ENCODE data around the gene NEAT1. TPM values are rescaled to one million over a fixed set of nuclear protein-coding genes. Genes with fewer than 3 reads are reported as not detected.
A peak's percentile ranks its signal among the peaks of the same experiment; 100 is the strongest.

The NEAT1 gene
- polyA plus RNA-seq, 3 donors: 0.90 to 293 (median 1.3) TPM

GRCh38 chr11:65379698-65380459 is 42.7 kb upstream of the NEAT1 start:
- no peak for DNase-seq
- Histone ChIP-seq H3K4me3 (replicated peaks in 1 of 3; ENCODE audit: low read depth in 2 of 3, low read length in 3 of 3) (no peak overlapping the region), H3K9me3 (replicated peaks in 1 of 2; ENCODE audit: control insufficient read depth in 1 of 2, insufficient read depth in 1 of 2, low read length in 2 of 2) (no peaks in the 10 kb centered on the region), H3K27ac (ENCODE audit: low read depth in 1 of 2, low read length in 2 of 2) (no peak overlapping the region), H2AFZ (ENCODE audit: insufficient read depth, low read depth, low read length, poor library complexity, severe bottlenecking) (no peak overlapping the region), H3K9ac (ENCODE audit: insufficient read depth, low read length, poor library complexity, severe bottlenecking) (no peak overlapping the region), H3K36me3 (replicated peaks in 1 of 2; ENCODE audit: control insufficient read depth in 1 of 2, insufficient read depth in 2 of 2, low read length in 2 of 2) (no peaks in the 10 kb centered on the region), H3K4me2 (replicated peaks; ENCODE audit: extremely low read depth, low read length, poor library complexity, severe bottlenecking) (no peak overlapping the region), H4K20me1 (ENCODE audit: insufficient read depth, low read length) (no peaks in the 10 kb centered on the region), H3K4me1 (ENCODE audit: control insufficient read depth in 1 of 2, insufficient read depth in 2 of 2, low read length in 2 of 2) (peaks cover 41 to 57% of the 10 kb centered on the region in 2 donors), H3K27me3 (ENCODE audit: control insufficient read depth in 2 of 2, insufficient read depth in 2 of 2, low read length in 2 of 2) (no peaks in the 10 kb centered on the region), H3K79me2 (ENCODE audit: insufficient read depth, low read length) (peaks cover 14% of the 10 kb centered on the region)
- Mint-ChIP-seq H3K27me3 (ENCODE audit: low read depth in 3 of 3) (peaks cover 0 to 2% (median 2%) of the 10 kb centered on the region in 3 donors), H3K9me3 (peaks cover 0 to 3% (median 0%) of the 10 kb centered on the region in 7 donors), H3K4me3 (no peak overlapping the region), H3K4me1 (peaks cover 40% of the 10 kb centered on the region), H3K27ac (peak overlapping the region in 1 of 7 donors; percentile 19), H3K36me3 (peaks cover 3 to 5% of the 10 kb centered on the region in 2 donors)
- TF ChIP-seq, protein P1, sequence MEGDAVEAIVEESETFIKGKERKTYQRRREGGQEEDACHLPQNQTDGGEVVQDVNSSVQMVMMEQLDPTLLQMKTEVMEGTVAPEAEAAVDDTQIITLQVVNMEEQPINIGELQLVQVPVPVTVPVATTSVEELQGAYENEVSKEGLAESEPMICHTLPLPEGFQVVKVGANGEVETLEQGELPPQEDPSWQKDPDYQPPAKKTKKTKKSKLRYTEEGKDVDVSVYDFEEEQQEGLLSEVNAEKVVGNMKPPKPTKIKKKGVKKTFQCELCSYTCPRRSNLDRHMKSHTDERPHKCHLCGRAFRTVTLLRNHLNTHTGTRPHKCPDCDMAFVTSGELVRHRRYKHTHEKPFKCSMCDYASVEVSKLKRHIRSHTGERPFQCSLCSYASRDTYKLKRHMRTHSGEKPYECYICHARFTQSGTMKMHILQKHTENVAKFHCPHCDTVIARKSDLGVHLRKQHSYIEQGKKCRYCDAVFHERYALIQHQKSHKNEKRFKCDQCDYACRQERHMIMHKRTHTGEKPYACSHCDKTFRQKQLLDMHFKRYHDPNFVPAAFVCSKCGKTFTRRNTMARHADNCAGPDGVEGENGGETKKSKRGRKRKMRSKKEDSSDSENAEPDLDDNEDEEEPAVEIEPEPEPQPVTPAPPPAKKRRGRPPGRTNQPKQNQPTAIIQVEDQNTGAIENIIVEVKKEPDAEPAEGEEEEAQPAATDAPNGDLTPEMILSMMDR (IDR thresholded peaks at IDR 0.05): no peak
- WGBS (ENCODE audit: insufficient coverage): 83% methylated on average over 6 of the region's 13 CpGs
- intact Hi-C loops (cut with micrococcal nuclease): loop anchor here in 1 of 2 donors (5.0 kb wide), 2 partner anchors 37 to 127 kb away; no protein-coding TSS in a partner anchor

- Histone ChIP-seq H3K36me3 (replicated peaks in 1 of 2; ENCODE audit: control insufficient read depth in 1 of 2, insufficient read depth in 2 of 2, low read length in 2 of 2) (no peaks in the 10 kb centered on the region), H3K79me2 (ENCODE audit: insufficient read depth, low read length) (peaks cover 14% of the 10 kb centered on the region), H3K4me2 (replicated peaks; ENCODE audit: extremely low read depth, low read length, poor library complexity, severe bottlenecking) (no peak overlapping the region), H3K9ac (ENCODE audit: insufficient read depth, low read length, poor library complexity, severe bottlenecking) (no peak overlapping the region), H3K9me3 (replicated peaks in 1 of 2; ENCODE audit: control insufficient read depth in 1 of 2, insufficient read depth in 1 of 2, low read length in 2 of 2) (no peaks in the 10 kb centered on the region), H3K4me3 (replicated peaks in 1 of 3; ENCODE audit: low read depth in 2 of 3, low read length in 3 of 3) (no peak overlapping the region), H4K20me1 (ENCODE audit: insufficient read depth, low read length) (no peaks in the 10 kb centered on the region), H2AFZ (ENCODE audit: insufficient read depth, low read depth, low read length, poor library complexity, severe bottlenecking) (no peak overlapping the region), H3K27me3 (ENCODE audit: control insufficient read depth in 2 of 2, insufficient read depth in 2 of 2, low read length in 2 of 2) (no peaks in the 10 kb centered on the region), H3K4me1 (ENCODE audit: control insufficient read depth in 1 of 2, insufficient read depth in 2 of 2, low read length in 2 of 2) (peaks cover 46 to 64% of the 10 kb centered on the region in 2 donors), H3K27ac (ENCODE audit: low read depth in 1 of 2, low read length in 2 of 2) (peak overlapping the region in 1 of 2 donors; percentile 27)
- H3K36me3 Mint-ChIP-seq: peaks cover 3 to 5% of the 10 kb centered on the region in 2 donors
- intact Hi-C loops (cut with micrococcal nuclease): loop anchor here in 1 of 2 donors (5.0 kb wide), 2 partner anchors 37 to 127 kb away; no protein-coding TSS in a partner anchor
- 100% methylated on average over 8 of the region's 16 CpGs for WGBS (ENCODE audit: insufficient coverage)
- H3K4me3 Mint-ChIP-seq: peak overlapping the region in 1 of 2 donors; percentile 27
- peaks cover 0 to 2% (median 1%) of the 10 kb centered on the region in 3 donors for H3K27me3 Mint-ChIP-seq (ENCODE audit: low read depth in 3 of 3)
- DNase-seq: no peak
- H3K27ac Mint-ChIP-seq: peak overlapping the region in 4 of 7 donors; percentile 99 to 100 (median 100)
- H3K9me3 Mint-ChIP-seq: peaks cover 0 to 3% (median 0%) of the 10 kb centered on the region in 7 donors
- TF ChIP-seq, protein P1 (IDR thresholded peaks at IDR 0.05): no peak
- peaks cover 47% of the 10 kb centered on the region for H3K4me1 Mint-ChIP-seq
These were observed 42.0 kb upstream of the NEAT1 start for GRCh38 chr11:65380460-65381119.

All from CD14-positive monocyte (primary cell).